C4-2B (cell line): ENCODE measurements around the gene EFCAB8.

Experiments
- H3K27ac ChIP-seq: fragments of 450-650 bp; 2 replicates; pipeline ENCODE4 v1.5.1; 2017
- CTCF ChIP-seq: fragments of 450-650 bp; conservative IDR thresholded peaks from 2 replicates; pipeline ENCODE4 v1.5.1; 2017; ENCODE audit warnings: mild to moderate bottlenecking
- ZFX ChIP-seq: fragments of 450-650 bp; IDR thresholded peaks from 2 replicates; pipeline ENCODE4 v1.6.1; 2017

Gene EFCAB8

GRCh38 chr20:32965115-32965514 is 106.4 kb downstream of the EFCAB8 start:
- TF ChIP-seq ZFX (no peak), CTCF (no peak)
- no peak overlapping the region for H3K27ac ChIP-seq

GRCh38 chr20:32965581-32966373 is 107.1 kb downstream of the EFCAB8 start:
- no peak for TF ChIP-seq ZFX
- no peak for TF ChIP-seq CTCF
- no peak overlapping the region for H3K27ac ChIP-seq

GRCh38 chr20:32966382-32966781 is 107.7 kb downstream of the EFCAB8 start:
- no peak overlapping the region for H3K27ac ChIP-seq
- TF ChIP-seq ZFX (no peak), CTCF (no peak)

GRCh38 chr20:32966881-32967781 is 108.4 kb downstream of the EFCAB8 start:
- TF ChIP-seq ZFX (no peak), CTCF (no peak)
- no peak overlapping the region for H3K27ac ChIP-seq

- no peak for TF ChIP-seq CTCF
- TF ChIP-seq ZFX, result no peak
- no peak overlapping the region for H3K27ac ChIP-seq
These were observed 109.3 kb downstream of the EFCAB8 start for GRCh38 chr20:32967961-32968457.

GRCh38 chr20:32968478-32969241 is 109.9 kb downstream of the EFCAB8 start:
- H3K27ac ChIP-seq, result no peak overlapping the region
- no peak for TF ChIP-seq ZFX
- no peak for TF ChIP-seq CTCF
